H9 (cell line): ENCODE results near the gene SIN3B. TPM values are rescaled to one million over a fixed set of nuclear protein-coding genes. Genes with fewer than 3 reads are reported as not detected.
A peak's percentile ranks its signal among the peaks of the same experiment; 100 is the strongest.

Source experiments
- DNase-seq: peaks from one replicate; pipeline ENCODE4 v3.0.0-alpha.2; 2017
- H2AFZ ChIP-seq: one replicate; pipeline ENCODE4 v1.6.1; 2013; ENCODE audit warnings: mild to moderate bottlenecking, low read length, control low read depth, moderate library complexity
- H2AK5ac ChIP-seq: 2 replicates; pipeline ENCODE4 v1.6.1; 2013; ENCODE audit warnings: low read length, control low read depth, mixed read lengths; ENCODE audit not compliant: insufficient read length
- H2BK120ac ChIP-seq: one replicate; pipeline ENCODE4 v1.6.1; 2013; ENCODE audit warnings: low read depth, mild to moderate bottlenecking, low read length, control low read depth, inconsistent platforms; ENCODE audit not compliant: poor library complexity, severe bottlenecking
- H2BK12ac ChIP-seq: 2 replicates; pipeline ENCODE4 v1.6.1; 2013; ENCODE audit warnings: low read length, control low read depth, mixed read lengths, low read depth; ENCODE audit not compliant: insufficient read length
- H2BK15ac ChIP-seq: 2 replicates; pipeline ENCODE4 v1.6.1; 2013; ENCODE audit warnings: low read depth, low read length, control low read depth
- H2BK20ac ChIP-seq: one replicate; pipeline ENCODE4 v1.6.1; 2013; ENCODE audit warnings: low read depth, mild to moderate bottlenecking, low read length, control low read depth, inconsistent platforms; ENCODE audit not compliant: poor library complexity, severe bottlenecking
- H2BK5ac ChIP-seq: 2 replicates; pipeline ENCODE4 v1.6.1; 2013; ENCODE audit warnings: low read length, control low read depth, mixed read lengths; ENCODE audit not compliant: insufficient read length
- H3K14ac ChIP-seq: 2 replicates; pipeline ENCODE4 v1.6.1; 2013; ENCODE audit warnings: low read length, control low read depth; ENCODE audit not compliant: insufficient read depth
- H3K18ac ChIP-seq: 2 replicates; pipeline ENCODE4 v1.6.1; 2013; ENCODE audit warnings: low read depth, mild to moderate bottlenecking, mixed read lengths, low read length, control low read depth; ENCODE audit not compliant: insufficient read length
- H3K23ac ChIP-seq: 2 replicates; pipeline ENCODE4 v1.6.1; 2013; ENCODE audit warnings: low read length, control low read depth, mixed read lengths, low read depth; ENCODE audit not compliant: insufficient read length
- H3K23me2 ChIP-seq: 2 replicates; pipeline ENCODE4 v1.6.1; 2013; ENCODE audit warnings: low read depth, mild to moderate bottlenecking, mixed read lengths, low read length, control low read depth; ENCODE audit not compliant: insufficient read length, poor library complexity, severe bottlenecking
- H3K27ac ChIP-seq: 2 replicates; pipeline ENCODE4 v1.5.1; 2013; ENCODE audit warnings: low read length, control low read depth, mixed read lengths, low read depth; ENCODE audit not compliant: insufficient read length
- H3K27me3 ChIP-seq: 2 replicates; pipeline ENCODE4 v1.6.1; 2013; ENCODE audit warnings: low read length, control low read depth, inconsistent platforms; ENCODE audit not compliant: insufficient read depth
- H3K4ac ChIP-seq: 2 replicates; pipeline ENCODE4 v1.6.1; 2013; ENCODE audit warnings: low read depth, mild to moderate bottlenecking, control low read depth, inconsistent platforms, low read length, moderate library complexity
- H3K4me1 ChIP-seq: 2 replicates; pipeline ENCODE4 v1.6.1; 2013; ENCODE audit warnings: low read length, control low read depth, inconsistent platforms; ENCODE audit not compliant: insufficient read depth
- H3K4me2 ChIP-seq: 2 replicates; pipeline ENCODE4 v1.6.1; 2013; ENCODE audit warnings: low read length, control low read depth, mixed read lengths; ENCODE audit not compliant: insufficient read length, insufficient read depth
- H3K56ac ChIP-seq: 2 replicates; pipeline ENCODE4 v1.6.1; 2013; ENCODE audit warnings: low read depth, mild to moderate bottlenecking, mixed read lengths, low read length, control low read depth; ENCODE audit not compliant: insufficient read length
- H3K79me1 ChIP-seq: 2 replicates; pipeline ENCODE4 v1.6.1; 2013; ENCODE audit warnings: low read depth, mild to moderate bottlenecking, moderate library complexity, low read length, control low read depth, inconsistent platforms; ENCODE audit not compliant: insufficient read depth, poor library complexity, severe bottlenecking
- H3K79me2 ChIP-seq: 2 replicates; pipeline ENCODE4 v1.6.1; 2013; ENCODE audit warnings: low read length, control low read depth, inconsistent platforms; ENCODE audit not compliant: insufficient read depth
- H3K9ac ChIP-seq: 2 replicates; pipeline ENCODE4 v1.6.1; 2013; ENCODE audit warnings: low read length, control low read depth, mixed read lengths; ENCODE audit not compliant: insufficient read length; ENCODE audit errors: extremely low read depth
- H3K9me3 ChIP-seq: one replicate; pipeline ENCODE4 v1.6.1; 2013; ENCODE audit warnings: low read depth, low read length, inconsistent platforms; ENCODE audit not compliant: control insufficient read depth
- H3T11ph ChIP-seq: one replicate; pipeline ENCODE4 v1.6.1; 2013; ENCODE audit warnings: mild to moderate bottlenecking, low read length, control low read depth, inconsistent platforms
- H4K20me1 ChIP-seq: one replicate; pipeline ENCODE4 v1.6.1; 2013; ENCODE audit not compliant: control insufficient read depth, insufficient read length, insufficient read depth
- H4K5ac ChIP-seq: 2 replicates; pipeline ENCODE4 v1.6.1; 2013; ENCODE audit warnings: low read depth, mild to moderate bottlenecking, mixed read lengths, low read length, control low read depth; ENCODE audit not compliant: insufficient read length
- H4K8ac ChIP-seq: replicated peaks from 2 replicates; pipeline ENCODE4 v1.6.1; 2013; ENCODE audit warnings: low read length, control low read depth, mixed read lengths, low read depth; ENCODE audit not compliant: insufficient read length
- H4K91ac ChIP-seq: 2 replicates; pipeline ENCODE4 v1.6.1; 2013; ENCODE audit warnings: low read depth, mild to moderate bottlenecking, moderate library complexity, mixed read lengths, low read length, control low read depth; ENCODE audit not compliant: insufficient read length
- H3K27ac Mint-ChIP-seq, 3 experiments: 2 replicates in 2 of 3; 3 replicates in 1 of 3; pipeline ENCODE4 v1.8.0; 2020 to 2021; ENCODE audit warnings: mixed read lengths in 3 of 3, mild to moderate bottlenecking in 1 of 3, moderate library complexity in 1 of 3
- H3K27me3 Mint-ChIP-seq: 2 replicates; pipeline ENCODE4 v1.8.0; 2021; ENCODE audit warnings: low read depth, mild to moderate bottlenecking, moderate library complexity, mixed read lengths
- H3K36me3 Mint-ChIP-seq, 3 experiments: 2 replicates in 2 of 3; 3 replicates in 1 of 3; pipeline ENCODE4 v1.8.0; 2020 to 2021; ENCODE audit warnings: low read depth in 3 of 3, mixed read lengths in 3 of 3; ENCODE audit not compliant: insufficient read depth in 1 of 3
- H3K4me1 Mint-ChIP-seq, 2 experiments: 2 replicates each; pipeline ENCODE4 v1.8.0; 2020; ENCODE audit warnings: mixed read lengths in 2 of 2
- H3K4me3 Mint-ChIP-seq, 2 experiments: 2 replicates in 1 of 2; 3 replicates in 1 of 2; pipeline ENCODE4 v1.8.0; 2020 to 2021; ENCODE audit warnings: mild to moderate bottlenecking in 2 of 2, mixed read lengths in 2 of 2, moderate library complexity in 1 of 2
- H3K9me3 Mint-ChIP-seq, 2 experiments: 2 replicates in 1 of 2; 3 replicates in 1 of 2; pipeline ENCODE4 v1.8.0; 2020; ENCODE audit warnings: mild to moderate bottlenecking in 2 of 2, mixed read lengths in 2 of 2, moderate library complexity in 1 of 2
- CTCF ChIP-seq: fragments of 200-600 bp; sonication (generic); conservative IDR thresholded peaks from 3 replicates; pipeline ENCODE4 v1.8.0; 2021; ENCODE audit warnings: antibody characterized with exemption, mild to moderate bottlenecking
- WGBS: extraction: QIAGEN DNeasy Blood & Tissue Kit; methylation state at CpG from one replicate; pipeline ENCODE4 v1.1.7; 2013; ENCODE audit warnings: missing lambda C conversion rate, low lambda C conversion rate, mixed read lengths; ENCODE audit not compliant: insufficient read length; ENCODE audit errors: extremely low coverage; 5-methylcytosine and 5-hydroxymethylcytosine counted together
- total RNA-seq: library from RNA; stranded (reverse); gene quantifications from 2 replicates; pipeline ENCODE4 v1.2.1, GENCODE V29; 2021

Gene SIN3B
- total RNA-seq, 1 experiment from 2014 or later = 72.7 TPM

- Histone ChIP-seq H3K79me1 (no peaks in the 10 kb centered on the region), H3K4me1 (no peaks in the 10 kb centered on the region), H4K20me1 (no peaks in the 10 kb centered on the region), H3K14ac (no peak overlapping the region; the same call in 1 of the 2 replicates), H2BK20ac (no peak overlapping the region), H4K91ac (no peak overlapping the region), H3K56ac (no peak overlapping the region), H3K4ac (no peak overlapping the region), H4K8ac (no peak overlapping the region), H3K9me3 (no peaks in the 10 kb centered on the region), H3K27me3 (no peaks in the 10 kb centered on the region), H2AFZ (no peak overlapping the region), H3K18ac (no peak overlapping the region), H2AK5ac (no peak overlapping the region), H3T11ph (no peak overlapping the region), H3K23me2 (no peaks in the 10 kb centered on the region), H2BK5ac (no peak overlapping the region), H2BK15ac (no peak overlapping the region), H3K4me2 (no peak overlapping the region), H3K27ac (no peak overlapping the region), H3K79me2 (no peaks in the 10 kb centered on the region), H3K23ac (no peak overlapping the region), H3K9ac (no peak overlapping the region), H2BK120ac (no peak overlapping the region), H2BK12ac (no peak overlapping the region), H4K5ac (no peak overlapping the region)
- Mint-ChIP-seq H3K9me3 (peaks cover 11 to 17% of the 10 kb centered on the region in 2 experiments), H3K4me3 (no peak overlapping the region), H3K4me1 (no peaks in the 10 kb centered on the region), H3K27ac (peak overlapping the region in 1 of 3 experiments; percentile 42; a peak in 1 of 7 replicates), H3K27me3 (peaks cover 11% of the 10 kb centered on the region), H3K36me3 (peaks cover 3 to 21% (median 6%) of the 10 kb centered on the region in 3 experiments; a peak in 5 of 7 replicates)
- no peak for DNase-seq
- TF ChIP-seq CTCF = no peak
- no CpG with 5 or more reads among the region's 13 CpGs for WGBS
Measured at GRCh38 chr19:16927883-16928282, 98.7 kb downstream of the SIN3B start.
